22Rv1 (cell line): Measurements from ENCODE around the gene ARL13B.

Experiments used
- CTCF ChIP-seq: fragments of 450-650 bp; IDR thresholded peaks from 2 replicates; pipeline ENCODE4 v1.5.1; 2017; ENCODE audit warnings: mild to moderate bottlenecking
- ZFX ChIP-seq: fragments of 450-650 bp; IDR thresholded peaks from 2 replicates; pipeline ENCODE4 v1.6.1; 2017; ENCODE audit warnings: antibody characterized with exemption, borderline replicate concordance

GRCh38 chr3:94008253-94008652 is 28.3 kb downstream of the ARL13B start:
- TF ChIP-seq CTCF, result no peak
- no peak for TF ChIP-seq ZFX
